ENCODE data around the gene DNAJB9. TPM values are rescaled to one million over a fixed set of nuclear protein-coding genes. Genes with fewer than 3 reads are reported as not detected.

Gene DNAJB9
- 28.7 TPM for total RNA-seq

DNA sequence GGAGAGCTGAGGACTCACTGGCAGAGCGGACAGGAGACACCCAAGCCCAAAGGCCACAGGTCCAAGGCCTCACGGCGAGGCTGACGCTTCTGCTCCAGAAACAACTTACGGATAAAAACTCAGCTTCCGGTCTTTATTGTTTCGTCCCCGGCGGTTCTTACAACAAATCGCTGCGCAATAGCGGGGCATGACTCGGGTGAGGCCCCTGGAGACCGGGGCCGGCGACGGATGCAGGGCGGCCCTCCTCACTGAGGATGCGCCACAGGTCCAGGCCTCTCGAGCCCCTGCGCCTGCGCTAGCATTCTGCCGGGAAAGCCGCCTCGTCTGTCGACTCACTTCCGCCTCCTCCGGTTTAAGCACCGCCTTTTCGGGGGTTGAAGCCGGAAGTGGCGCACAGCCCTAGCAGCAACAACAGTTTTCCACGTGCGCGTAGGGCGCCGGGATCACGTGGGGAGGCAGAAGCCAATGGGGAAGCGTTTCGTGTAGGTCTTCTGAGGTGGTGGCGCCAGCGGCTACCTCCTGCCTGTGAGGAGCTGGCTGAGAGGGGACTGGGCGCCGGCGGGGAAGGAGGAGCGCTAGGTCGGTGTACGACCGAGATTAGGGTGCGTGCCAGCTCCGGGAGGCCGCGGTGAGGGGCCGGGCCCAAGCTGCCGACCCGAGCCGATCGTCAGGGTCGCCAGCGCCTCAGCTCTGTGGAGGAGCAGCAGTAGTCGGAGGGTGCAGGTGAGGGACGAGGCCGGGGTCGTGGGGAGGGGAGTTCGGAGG lies at the start of gene DNAJB9, which contains the start of gene THAP5:
TSS of gene DNAJB9 (plus strand) at position 494 of the 765 bp plus-strand sequence. CDS start 1,853 bp downstream, outside the sequence.
TSS of gene THAP5 (minus strand) at position 326 of the 765 bp plus-strand sequence. CDS start at position 189, 137 bp downstream.
- peak; percentile 100 for DNase-seq (ENCODE audit: extremely low spot score in 2 of 2)
- Histone ChIP-seq H3K4me3 (peak within 1 kb of the TSS; percentile 85 to 94), H3K27ac (peak within 1 kb of the TSS; percentile 97), H3K9me3 (no peaks in the 10 kb centered on the region), H3K36me3 (peaks cover 3 to 18% of the 10 kb centered on the region in 2 donors), H3K27me3 (no peaks in the 10 kb centered on the region), H3K4me1 (peaks cover 34% of the 10 kb centered on the region)
- TF ChIP-seq POLR2AphosphoS5 (IDR thresholded peaks at IDR 0.05; ENCODE audit: insufficient read depth in 1 of 2, low read depth in 1 of 2) (peak; percentile 100), POLR2A (IDR thresholded peaks at IDR 0.05) (peak; percentile 24 to 78)
- TF ChIP-seq, protein P1, sequence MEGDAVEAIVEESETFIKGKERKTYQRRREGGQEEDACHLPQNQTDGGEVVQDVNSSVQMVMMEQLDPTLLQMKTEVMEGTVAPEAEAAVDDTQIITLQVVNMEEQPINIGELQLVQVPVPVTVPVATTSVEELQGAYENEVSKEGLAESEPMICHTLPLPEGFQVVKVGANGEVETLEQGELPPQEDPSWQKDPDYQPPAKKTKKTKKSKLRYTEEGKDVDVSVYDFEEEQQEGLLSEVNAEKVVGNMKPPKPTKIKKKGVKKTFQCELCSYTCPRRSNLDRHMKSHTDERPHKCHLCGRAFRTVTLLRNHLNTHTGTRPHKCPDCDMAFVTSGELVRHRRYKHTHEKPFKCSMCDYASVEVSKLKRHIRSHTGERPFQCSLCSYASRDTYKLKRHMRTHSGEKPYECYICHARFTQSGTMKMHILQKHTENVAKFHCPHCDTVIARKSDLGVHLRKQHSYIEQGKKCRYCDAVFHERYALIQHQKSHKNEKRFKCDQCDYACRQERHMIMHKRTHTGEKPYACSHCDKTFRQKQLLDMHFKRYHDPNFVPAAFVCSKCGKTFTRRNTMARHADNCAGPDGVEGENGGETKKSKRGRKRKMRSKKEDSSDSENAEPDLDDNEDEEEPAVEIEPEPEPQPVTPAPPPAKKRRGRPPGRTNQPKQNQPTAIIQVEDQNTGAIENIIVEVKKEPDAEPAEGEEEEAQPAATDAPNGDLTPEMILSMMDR (IDR thresholded peaks at IDR 0.05), result no peak
- intact Hi-C loops (cut with DNase I), result loop anchor here (2.0 kb wide), 1 partner anchor 43 kb away; the partner anchor contains the start of gene PNPLA8

DNA sequence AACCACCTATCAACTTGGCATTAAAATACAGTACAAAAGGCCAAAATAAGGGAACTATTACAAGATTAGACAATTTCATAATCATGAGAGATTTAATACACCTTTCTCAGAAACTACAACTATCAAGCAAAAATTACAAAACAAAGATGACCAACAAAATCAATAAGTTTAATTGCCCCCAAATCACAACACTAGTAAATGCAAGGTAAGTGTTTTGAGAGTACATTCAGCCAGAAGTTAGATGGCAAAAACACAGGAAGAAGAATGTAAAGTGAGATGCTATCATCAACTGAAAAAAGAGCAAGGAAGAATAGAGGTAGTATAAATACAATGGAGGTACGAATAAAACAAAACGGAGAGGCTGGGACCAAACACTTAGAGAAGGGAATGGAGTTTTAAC lies 46.9 kb upstream of the DNAJB9 start:
- DNase-seq (ENCODE audit: extremely low spot score in 2 of 2), result no peak
- peaks cover 0 to 6% of the 10 kb centered on the region in 2 donors for H3K36me3 ChIP-seq
- intact Hi-C loops (cut with DNase I), result no loop called here
- H3K4me3 ChIP-seq, result no peak overlapping the region
- H3K9me3 ChIP-seq, result no peaks in the 10 kb centered on the region
- peaks cover 63% of the 10 kb centered on the region for H3K4me1 ChIP-seq
- H3K27me3 ChIP-seq, result no peaks in the 10 kb centered on the region
- TF ChIP-seq POLR2AphosphoS5 (IDR thresholded peaks at IDR 0.05; ENCODE audit: insufficient read depth in 1 of 2, low read depth in 1 of 2), result no peak
- TF ChIP-seq POLR2A (IDR thresholded peaks at IDR 0.05), result no peak
- TF ChIP-seq, protein P1 (IDR thresholded peaks at IDR 0.05), result no peak
- no peak overlapping the region for H3K27ac ChIP-seq

DNA sequence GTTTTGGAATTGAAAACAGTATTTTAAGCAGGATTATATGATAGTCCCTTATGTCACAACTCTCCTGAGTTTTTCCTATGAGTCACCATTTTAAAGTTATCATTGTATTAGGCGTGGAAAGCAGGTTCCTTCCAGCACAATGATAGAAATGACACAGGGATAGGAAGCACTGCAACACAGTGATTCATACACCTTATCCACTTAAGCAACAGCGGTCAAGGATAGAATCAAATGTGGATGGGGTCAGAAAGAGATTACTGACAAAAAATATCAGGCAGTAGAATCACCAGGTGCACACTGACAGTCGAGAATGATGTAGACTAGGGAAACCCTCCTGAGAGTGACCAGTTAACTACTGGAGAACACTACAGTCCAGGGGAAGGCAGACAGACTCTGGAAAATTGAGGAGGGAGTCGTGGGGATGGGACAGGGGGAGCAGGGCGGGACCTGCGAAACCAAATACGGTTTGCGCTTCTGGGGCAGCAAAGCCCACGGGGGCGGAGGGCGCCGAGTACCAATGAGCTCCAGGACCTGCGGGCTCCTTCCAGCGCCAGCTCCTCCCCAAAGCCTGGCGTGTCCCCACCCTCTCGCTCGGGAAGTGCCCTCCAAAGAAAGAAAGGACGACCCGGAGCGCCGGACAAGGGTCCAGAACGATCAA lies 44.2 kb upstream of the DNAJB9 start:
- Histone ChIP-seq H3K27ac (peak overlapping the region; percentile 97), H3K9me3 (no peaks in the 10 kb centered on the region), H3K36me3 (no peaks in the 10 kb centered on the region), H3K27me3 (no peaks in the 10 kb centered on the region), H3K4me3 (peak overlapping the region; percentile 72 to 75), H3K4me1 (peaks cover 52% of the 10 kb centered on the region)
- TF ChIP-seq POLR2A (IDR thresholded peaks at IDR 0.05) (no peak), POLR2AphosphoS5 (IDR thresholded peaks at IDR 0.05; ENCODE audit: insufficient read depth in 1 of 2, low read depth in 1 of 2) (no peak)
- TF ChIP-seq, protein P1 (IDR thresholded peaks at IDR 0.05), result no peak
- DNase-seq (ENCODE audit: extremely low spot score in 2 of 2), result no peak
- intact Hi-C loops (cut with DNase I), result no loop called here

DNA sequence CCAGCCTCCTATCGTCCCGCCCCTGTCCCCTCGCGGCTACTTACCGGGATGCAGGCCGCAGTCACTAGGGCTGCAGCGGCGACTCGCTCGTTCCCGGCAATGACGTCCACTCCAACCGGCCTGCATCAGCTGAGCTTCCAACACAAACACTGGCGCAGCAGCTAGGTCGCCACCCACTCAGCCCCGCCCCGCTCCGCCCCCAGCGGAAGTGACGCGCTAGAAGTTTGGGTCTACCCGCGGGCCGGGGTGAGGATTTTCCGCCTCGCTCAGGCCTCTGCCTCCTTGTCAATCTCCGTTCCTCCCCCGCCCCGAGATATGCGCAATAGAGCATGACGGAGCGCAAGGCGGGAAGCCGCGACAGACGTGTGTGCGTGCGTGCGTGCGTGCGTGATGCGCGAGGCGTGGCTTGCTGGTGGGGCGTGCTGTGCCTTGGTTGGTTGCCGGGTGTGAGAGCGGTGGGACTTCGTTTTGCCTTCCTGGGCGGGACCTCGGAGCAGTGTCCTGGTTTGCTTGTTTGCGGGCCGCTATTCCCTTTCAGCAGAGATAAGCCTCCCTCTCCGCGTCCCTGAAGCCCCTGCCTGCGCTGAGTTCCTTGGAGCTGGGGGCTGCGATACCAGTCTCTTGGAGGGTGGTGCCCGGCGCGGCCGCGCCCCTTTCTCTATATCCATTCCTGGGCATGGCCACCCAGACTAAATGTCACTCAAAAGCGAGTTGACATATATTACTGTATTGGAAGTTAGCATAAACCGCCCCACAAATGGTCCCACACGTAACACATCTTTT lies 43.5 kb upstream of the DNAJB9 start, which contains the start of gene PNPLA8:
TSS of gene PNPLA8 (minus strand) at position 151 of the 783 bp plus-strand sequence. CDS start 10,644 bp downstream, outside the sequence.
- TF ChIP-seq, protein P1 (IDR thresholded peaks at IDR 0.05), result no peak
- TF ChIP-seq POLR2AphosphoS5 (IDR thresholded peaks at IDR 0.05; ENCODE audit: insufficient read depth in 1 of 2, low read depth in 1 of 2) (peak; percentile 92 to 98), POLR2A (IDR thresholded peaks at IDR 0.05) (peak; percentile 51 to 94)
- no peaks in the 10 kb centered on the region for H3K36me3 ChIP-seq
- H3K9me3 ChIP-seq, result no peaks in the 10 kb centered on the region
- H3K27me3 ChIP-seq, result no peaks in the 10 kb centered on the region
- peak; percentile 100 for DNase-seq (ENCODE audit: extremely low spot score in 2 of 2)
- H3K4me3 ChIP-seq, result peak within 1 kb of the TSS; percentile 72 to 75
- intact Hi-C loops (cut with DNase I), result loop anchor here (2.0 kb wide), 1 partner anchor 43 kb away; the partner anchor contains the start of genes DNAJB9 and THAP5
- H3K4me1 ChIP-seq, result peaks cover 48% of the 10 kb centered on the region
- H3K27ac ChIP-seq, result peak within 1 kb of the TSS; percentile 97

Measured in vagina (tissue), 2 donors.